Prostate gland (tissue), 2 donors: Measurements from ENCODE around the gene PLCB1. TPM values are rescaled to one million over a fixed set of nuclear protein-coding genes. Genes with fewer than 3 reads are reported as not detected.
"Not testable (repeated sequence)": the region's sequence is repeated elsewhere in the genome, so short reads cannot be mapped to it uniquely, and the experiment has no call there.

ENCODE experiments used
- DNase-seq: peaks from one replicate; pipeline ENCODE4 v3.0.0-alpha.2; 2019; ENCODE audit warnings: low spot score
- H3K27ac ChIP-seq, 2 donors: fragments of 200-600 bp; sonication (generic); 2 replicates each; pipeline ENCODE4 v1.5.1; 2017 to 2019
- H3K27me3 ChIP-seq: fragments of 200-600 bp; sonication (generic); replicated peaks from 2 replicates; pipeline ENCODE4 v1.5.1; 2019; ENCODE audit not compliant: insufficient read depth
- H3K36me3 ChIP-seq, 2 donors: fragments of 200-600 bp; sonication (generic); 1 replicate in 1 of 2; 2 replicates in 1 of 2; pipeline versions ENCODE4 v1.5.1 to v1.8.1; 2017 to 2019
- H3K4me1 ChIP-seq: fragments of 200-600 bp; sonication (generic); replicated peaks from 2 replicates; pipeline ENCODE4 v1.5.1; 2019
- H3K4me3 ChIP-seq, 2 donors: fragments of 200-600 bp; sonication (generic); 2 replicates each; pipeline ENCODE4 v1.5.1; 2017 to 2019
- H3K9me3 ChIP-seq: fragments of 200-600 bp; sonication (generic); 2 replicates; pipeline ENCODE4 v1.5.1; 2017
- CTCF ChIP-seq, 4 experiments: fragments of 200-600 bp in 2 of 4; fragments of 450-650 bp in 2 of 4; sonication (generic) in 2 of 4; IDR thresholded peaks; 1 replicate in 3 of 4; 2 replicates in 1 of 4; pipeline ENCODE4 v1.5.1; 2016 to 2019; ENCODE audit warnings: antibody characterized with exemption in 4 of 4, mild to moderate bottlenecking in 2 of 4, moderate library complexity in 2 of 4
- POLR2A ChIP-seq: fragments of 450-650 bp; IDR thresholded peaks from one replicate; pipeline ENCODE4 v1.6.1; 2016; ENCODE audit warnings: antibody characterized with exemption, mild to moderate bottlenecking
- POLR2AphosphoS5 ChIP-seq: sonication (generic); formaldehyde crosslinking; IDR thresholded peaks from one replicate; pipeline ENCODE4 v1.6.1; 2017; ENCODE audit warnings: antibody characterized with exemption
- WGBS: methylation state at CpG from one replicate; pipeline ENCODE4 v1.1.5; 2018; 5-methylcytosine and 5-hydroxymethylcytosine counted together
- intact Hi-C: fragments of 100-400 bp; cut with DNase I; formaldehyde crosslinking; loops from one replicate; pipeline ENCODE4 v1.14.2; 2022
- total RNA-seq, 2 donors: library from RNA; depleted of rRNA; stranded (reverse); fragments of >200 nt; gene quantifications; one replicate each; pipeline ENCODE4 v1.1.0, GENCODE V29; 2016

The PLCB1 gene
- total RNA-seq, 2 donors from 2014 or later = 24.3 to 26.3 TPM

DNA sequence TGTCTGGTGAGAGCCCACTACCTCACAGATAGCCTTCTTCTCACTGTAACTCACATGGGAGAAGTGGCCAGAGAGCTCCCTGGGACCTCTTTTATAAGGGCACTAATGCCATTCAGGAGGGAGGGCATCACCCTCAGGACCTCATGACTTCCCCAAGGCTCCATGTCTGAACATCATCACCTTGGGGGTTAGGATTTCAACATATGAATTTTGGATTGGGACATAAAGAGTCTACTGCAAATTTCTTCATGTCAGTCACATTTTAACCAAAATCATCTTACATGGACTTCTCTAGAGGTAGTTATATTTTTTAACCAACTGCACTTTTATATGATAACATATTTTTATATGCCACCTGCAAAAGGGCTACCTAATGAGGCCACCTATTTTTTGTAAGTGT, 324.7 kb downstream of the PLCB1 start:
- no peak for TF ChIP-seq POLR2AphosphoS5
- TF ChIP-seq CTCF (IDR thresholded peaks at IDR 0.05) = no peak
- no peak for TF ChIP-seq POLR2A
- Histone ChIP-seq H3K4me1 (no peaks in the 10 kb centered on the region), H3K36me3 (no peaks in the 10 kb centered on the region), H3K27ac (no peak overlapping the region), H3K9me3 (no peaks in the 10 kb centered on the region), H3K27me3 (no peaks in the 10 kb centered on the region), H3K4me3 (no peak overlapping the region)
- intact Hi-C loops = no loop called here
- DNase-seq = no peak

DNA sequence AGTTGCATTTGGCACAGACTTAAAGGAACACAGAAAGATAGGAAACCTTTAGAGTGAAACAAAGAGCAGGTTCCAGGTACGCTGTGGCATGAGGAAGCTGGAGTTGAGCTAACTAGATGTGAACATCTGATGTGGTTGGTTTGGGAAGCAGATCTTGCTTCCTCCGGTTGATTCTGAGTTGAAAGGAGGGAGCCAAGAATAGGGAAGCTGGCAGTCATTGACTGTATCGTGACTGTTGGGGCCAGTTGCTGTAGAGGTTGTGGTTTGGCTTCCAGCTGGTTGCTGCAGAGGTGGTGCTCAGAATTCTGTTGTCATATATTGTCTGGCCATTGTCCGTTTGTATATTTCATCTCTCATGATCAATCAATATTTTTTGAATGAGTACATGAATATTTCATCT, 325.9 kb downstream of the PLCB1 start:
- Histone ChIP-seq H3K27me3 (no peaks in the 10 kb centered on the region), H3K36me3 (no peaks in the 10 kb centered on the region), H3K4me3 (no peak overlapping the region), H3K9me3 (no peaks in the 10 kb centered on the region), H3K27ac (no peak overlapping the region), H3K4me1 (no peaks in the 10 kb centered on the region)
- DNase-seq = no peak
- intact Hi-C loops = no loop called here
- 79% methylated on average over 4 of the region's 4 CpGs for WGBS
- TF ChIP-seq CTCF (IDR thresholded peaks at IDR 0.05) (no peak), POLR2A (no peak), POLR2AphosphoS5 (no peak)

DNA sequence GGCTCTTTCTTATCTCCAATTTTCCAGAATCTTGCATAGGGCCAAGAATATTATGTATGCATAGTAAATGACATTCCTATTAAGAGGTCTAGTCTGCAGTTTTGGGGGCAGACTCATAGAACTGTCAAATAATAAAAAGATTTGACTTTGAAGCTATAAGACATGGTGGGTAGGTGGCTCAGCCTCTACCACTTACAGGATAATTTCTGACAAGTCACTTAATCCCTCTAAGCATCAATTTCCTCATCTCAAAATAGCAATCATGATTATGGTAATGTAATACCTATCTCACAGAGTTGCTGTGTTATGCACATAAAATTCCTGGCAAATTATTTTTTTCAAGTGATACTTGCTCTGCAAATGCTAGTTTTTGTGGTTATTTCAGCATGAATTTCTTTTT, 329.1 kb downstream of the PLCB1 start:
- intact Hi-C loops = no loop called here
- Histone ChIP-seq H3K27ac (no peak overlapping the region), H3K4me3 (no peak overlapping the region), H3K4me1 (no peaks in the 10 kb centered on the region), H3K9me3 (no peaks in the 10 kb centered on the region), H3K36me3 (no peaks in the 10 kb centered on the region), H3K27me3 (no peaks in the 10 kb centered on the region)
- no peak for DNase-seq
- TF ChIP-seq POLR2AphosphoS5 = no peak
- no peak for TF ChIP-seq POLR2A
- no peak for TF ChIP-seq CTCF (IDR thresholded peaks at IDR 0.05)

- no peaks in the 10 kb centered on the region for H3K4me1 ChIP-seq
- H3K36me3 ChIP-seq = no peaks in the 10 kb centered on the region
- no peaks in the 10 kb centered on the region for H3K9me3 ChIP-seq
- TF ChIP-seq POLR2AphosphoS5 (no peak), CTCF (IDR thresholded peaks at IDR 0.05) (no peak), POLR2A (no peak)
- 96% methylated on average over 2 of the region's 2 CpGs for whole genome bisulfite sequencing
- no peak overlapping the region for H3K27ac ChIP-seq
- no peak for DNase-seq
- intact Hi-C loops = no loop called here
- H3K27me3 ChIP-seq = no peaks in the 10 kb centered on the region
- no peak overlapping the region for H3K4me3 ChIP-seq
These were observed 332.3 kb downstream of the PLCB1 start for GRCh38 chr20:8464368-8464767.

- H3K27ac ChIP-seq, H3K4me1 ChIP-seq, H3K4me3 ChIP-seq, H3K36me3 ChIP-seq, DNase-seq, H3K27me3 ChIP-seq, H3K9me3 ChIP-seq, intact Hi-C loops: not testable (repeated sequence)
- WGBS = 71% methylated on average over 2 of the region's 2 CpGs
These were observed 334.7 kb downstream of the PLCB1 start for GRCh38 chr20:8466781-8467180.
